HG03457 (cell line): ENCODE data around the gene MOB1B.
"Not testable (repeated sequence)": the region's sequence is repeated elsewhere in the genome, so short reads cannot be mapped to it uniquely, and the experiment has no call there.

Experiments used
- ATAC-seq: cut with Tn5 transposase; IDR thresholded peaks from one replicate; pipeline ENCODE4 v1.9.1; 2021; ENCODE audit warnings: moderate number of reproducible peaks; ENCODE audit not compliant: unreplicated experiment

The MOB1B gene

GRCh38 chr4:70948665-70949260 is 46.6 kb downstream of the MOB1B start:
- ATAC-seq = no peak

GRCh38 chr4:70954032-70954431 is 51.9 kb downstream of the MOB1B start:
- ATAC-seq = no peak

- no peak for ATAC-seq
Observed at GRCh38 chr4:70956549-70957210, 54.5 kb downstream of the MOB1B start.

- ATAC-seq = no peak
Observed at GRCh38 chr4:70958681-70959080, 56.5 kb downstream of the MOB1B start.

- ATAC-seq = no peak
Observed at GRCh38 chr4:70969076-70969475, 66.9 kb downstream of the MOB1B start.

GRCh38 chr4:70976252-70976651 is 74.1 kb downstream of the MOB1B start:
- ATAC-seq = no peak

- ATAC-seq = no peak
Observed at GRCh38 chr4:70979445-70980008, 77.4 kb downstream of the MOB1B start.

GRCh38 chr4:70980196-70980595 is 78.0 kb downstream of the MOB1B start:
- no peak for ATAC-seq

GRCh38 chr4:70984106-70984505 is 81.9 kb downstream of the MOB1B start:
- ATAC-seq = no peak

- ATAC-seq = no peak
Observed at GRCh38 chr4:70984589-70984988, 82.4 kb downstream of the MOB1B start.

- ATAC-seq = no peak
Observed at GRCh38 chr4:70991596-70991995, 89.4 kb downstream of the MOB1B start.

GRCh38 chr4:70992391-70992881 is 90.3 kb downstream of the MOB1B start:
- ATAC-seq = no peak

GRCh38 chr4:70993181-70994068 is 91.3 kb downstream of the MOB1B start, which contains the start of gene DCK:
TSS of gene DCK (plus strand) at chr4:70993649. CDS start at chr4:70993836, 187 bp downstream.
- peak; percentile 68 for ATAC-seq

GRCh38 chr4:70994069-70994366 is 91.8 kb downstream of the MOB1B start:
- no peak for ATAC-seq

- ATAC-seq = peak; percentile 40
Observed at GRCh38 chr4:70994387-70995099, 92.4 kb downstream of the MOB1B start.

GRCh38 chr4:70996018-70996360 is 93.8 kb downstream of the MOB1B start:
- ATAC-seq = no peak

- ATAC-seq = no peak
Observed at GRCh38 chr4:70997036-70997435, 94.9 kb downstream of the MOB1B start.

- ATAC-seq = no peak
Observed at GRCh38 chr4:70997546-70997945, 95.4 kb downstream of the MOB1B start.

GRCh38 chr4:70999639-71000038 is 97.5 kb downstream of the MOB1B start:
- not testable (repeated sequence) for ATAC-seq

- ATAC-seq = not testable (repeated sequence)
Observed at GRCh38 chr4:71001363-71001762, 99.2 kb downstream of the MOB1B start.
